Neural progenitor cell (in vitro differentiated cells): ENCODE data around the gene STARD10. TPM values are rescaled to one million over a fixed set of nuclear protein-coding genes. Genes with fewer than 3 reads are reported as not detected.

Experiments used
- DNase-seq: peaks from one replicate; pipeline ENCODE4 v3.0.0-alpha.2; 2016; ENCODE audit warnings: low spot score
- H2AFZ ChIP-seq: fragments of 200-600 bp; sonication (generic); replicated peaks from 2 replicates; pipeline ENCODE4 v1.6.1; 2016; ENCODE audit warnings: antibody characterized with exemption
- H3F3A ChIP-seq: fragments of 200-600 bp; sonication (generic); 2 replicates; pipeline ENCODE4 v1.6.1; 2016; ENCODE audit warnings: antibody characterized with exemption, low read depth
- H3K27ac ChIP-seq: fragments of 200-600 bp; sonication (generic); 2 replicates; pipeline ENCODE4 v1.5.1; 2016; ENCODE audit warnings: mild to moderate bottlenecking
- H3K27me3 ChIP-seq: fragments of 200-600 bp; sonication (generic); 2 replicates; pipeline ENCODE4 v1.6.1; 2016; ENCODE audit warnings: mild to moderate bottlenecking, moderate library complexity
- H3K36me3 ChIP-seq: fragments of 200-600 bp; sonication (generic); 2 replicates; pipeline ENCODE4 v1.5.1; 2016
- H3K4me1 ChIP-seq: fragments of 200-600 bp; sonication (generic); 2 replicates; pipeline ENCODE4 v1.6.1; 2016; ENCODE audit warnings: mixed run types
- H3K4me2 ChIP-seq: fragments of 200-600 bp; sonication (generic); 2 replicates; pipeline ENCODE4 v1.6.1; 2016
- H3K4me3 ChIP-seq: fragments of 200-600 bp; sonication (generic); 2 replicates; pipeline ENCODE4 v1.5.1; 2016
- H3K79me2 ChIP-seq: fragments of 200-600 bp; sonication (generic); 2 replicates; pipeline ENCODE4 v1.6.1; 2016; ENCODE audit warnings: low read depth
- H3K9ac ChIP-seq: fragments of 200-600 bp; sonication (generic); 2 replicates; pipeline ENCODE4 v1.6.1; 2016
- H3K9me3 ChIP-seq: fragments of 200-600 bp; sonication (generic); 2 replicates; pipeline ENCODE4 v1.5.1; 2016; ENCODE audit warnings: low read depth
- H4K20me1 ChIP-seq: fragments of 200-600 bp; sonication (generic); 2 replicates; pipeline ENCODE4 v1.6.1; 2016; ENCODE audit warnings: low read depth
- H3K27ac Mint-ChIP-seq: 3 replicates; pipeline ENCODE4 v1.8.0; 2021; ENCODE audit warnings: mixed read lengths
- H3K27me3 Mint-ChIP-seq: 2 replicates; pipeline ENCODE4 v1.8.0; 2022; ENCODE audit warnings: low read depth, mild to moderate bottlenecking, inconsistent platforms, moderate library complexity, mixed read lengths; ENCODE audit not compliant: insufficient read depth
- H3K36me3 Mint-ChIP-seq: 3 replicates; pipeline ENCODE4 v1.8.0; 2021; ENCODE audit warnings: mixed read lengths
- H3K4me1 Mint-ChIP-seq: 3 replicates; pipeline ENCODE4 v1.8.0; 2021; ENCODE audit warnings: mixed read lengths
- H3K4me3 Mint-ChIP-seq: 3 replicates; pipeline ENCODE4 v1.8.0; 2021; ENCODE audit warnings: mild to moderate bottlenecking, moderate library complexity, mixed read lengths
- H3K9me3 Mint-ChIP-seq: 3 replicates; pipeline ENCODE4 v1.8.0; 2020; ENCODE audit warnings: mixed read lengths
- CTCF ChIP-seq: fragments of 200-600 bp; sonication (generic); IDR thresholded peaks from 2 replicates; pipeline ENCODE4 v1.5.1; 2017; ENCODE audit warnings: antibody characterized with exemption, mild to moderate bottlenecking
- EZH2 ChIP-seq: fragments of 200-600 bp; sonication (generic); IDR thresholded peaks from 2 replicates; pipeline ENCODE4 v1.6.1; 2017; ENCODE audit warnings: antibody characterized with exemption, mild to moderate bottlenecking, moderate library complexity
- EZH2phosphoT487 ChIP-seq: fragments of 200-600 bp; sonication (generic); IDR thresholded peaks from 2 replicates; pipeline ENCODE4 v1.6.1; 2017; ENCODE audit warnings: antibody characterized with exemption
- total RNA-seq: library from RNA; depleted of rRNA; stranded (reverse); fragments of >200 nt; gene quantifications from 2 replicates; pipeline ENCODE4 v1.2.3, GENCODE V29; 2015; ENCODE audit warnings: low replicate concordance

Gene STARD10
- total RNA-seq, 1 donor from 2014 or later = 13.0 TPM

GRCh38 chr11:72823105-72823804, 29.4 kb upstream of the STARD10 start:
- peak overlapping the region; percentile 86 for H3K4me2 ChIP-seq
- H3K4me3 ChIP-seq = no peak overlapping the region
- H3K9me3 ChIP-seq = no peaks in the 10 kb centered on the region
- H4K20me1 ChIP-seq = no peaks in the 10 kb centered on the region
- Mint-ChIP-seq H3K4me3 (peak overlapping the region; percentile 63), H3K27me3 (peaks cover 9% of the 10 kb centered on the region), H3K4me1 (peaks cover 11% of the 10 kb centered on the region), H3K9me3 (no peaks in the 10 kb centered on the region), H3K27ac (no peak overlapping the region), H3K36me3 (peaks cover 3% of the 10 kb centered on the region)
- no peak overlapping the region for H2AFZ ChIP-seq
- peaks cover 3% of the 10 kb centered on the region for H3F3A ChIP-seq
- H3K9ac ChIP-seq = no peak overlapping the region
- no peak for DNase-seq
- TF ChIP-seq EZH2phosphoT487 = no peak
- TF ChIP-seq EZH2 = no peak
- TF ChIP-seq CTCF = no peak
- peaks cover 13% of the 10 kb centered on the region for H3K27me3 ChIP-seq
- H3K4me1 ChIP-seq = peaks cover 9% of the 10 kb centered on the region
- H3K79me2 ChIP-seq = no peaks in the 10 kb centered on the region
- no peak overlapping the region for H3K27ac ChIP-seq
- no peaks in the 10 kb centered on the region for H3K36me3 ChIP-seq

- TF ChIP-seq EZH2 = no peak
- peak; percentile 5 for TF ChIP-seq CTCF
- Mint-ChIP-seq H3K4me1 (peaks cover 11% of the 10 kb centered on the region), H3K27ac (no peak overlapping the region), H3K9me3 (no peaks in the 10 kb centered on the region), H3K4me3 (peak overlapping the region; percentile 64), H3K36me3 (peaks cover 3% of the 10 kb centered on the region), H3K27me3 (peaks cover 9% of the 10 kb centered on the region)
- Histone ChIP-seq H3K4me3 (peak overlapping the region; percentile 51), H3K79me2 (no peaks in the 10 kb centered on the region), H4K20me1 (no peaks in the 10 kb centered on the region), H3K4me1 (peaks cover 9% of the 10 kb centered on the region), H3K4me2 (peak overlapping the region; percentile 86), H3K36me3 (no peaks in the 10 kb centered on the region), H3K27ac (no peak overlapping the region), H3K9me3 (no peaks in the 10 kb centered on the region), H3K27me3 (peaks cover 13% of the 10 kb centered on the region), H2AFZ (peak overlapping the region; percentile 95), H3K9ac (no peak overlapping the region), H3F3A (peaks cover 3% of the 10 kb centered on the region)
- DNase-seq = peak; percentile 98
These were observed 28.3 kb upstream of the STARD10 start for GRCh38 chr11:72821920-72822799.

- Histone ChIP-seq H3K79me2 (no peaks in the 10 kb centered on the region), H3K36me3 (no peaks in the 10 kb centered on the region), H3K4me3 (peak overlapping the region; percentile 51), H3K27ac (no peak overlapping the region), H3K9me3 (no peaks in the 10 kb centered on the region), H3K4me1 (peaks cover 9% of the 10 kb centered on the region), H3K4me2 (peak overlapping the region; percentile 86), H4K20me1 (no peaks in the 10 kb centered on the region), H2AFZ (peak overlapping the region; percentile 95), H3F3A (peaks cover 3% of the 10 kb centered on the region), H3K9ac (no peak overlapping the region), H3K27me3 (peaks cover 13% of the 10 kb centered on the region)
- no peak for TF ChIP-seq CTCF
- TF ChIP-seq EZH2phosphoT487 = no peak
- no peak for TF ChIP-seq EZH2
- H3K9me3 Mint-ChIP-seq = no peaks in the 10 kb centered on the region
- H3K4me3 Mint-ChIP-seq = peak overlapping the region; percentile 72
- H3K36me3 Mint-ChIP-seq = peaks cover 3% of the 10 kb centered on the region
- peaks cover 11% of the 10 kb centered on the region for H3K4me1 Mint-ChIP-seq
- peaks cover 7% of the 10 kb centered on the region for H3K27me3 Mint-ChIP-seq
- no peak overlapping the region for H3K27ac Mint-ChIP-seq
- DNase-seq = no peak
These were observed 27.5 kb upstream of the STARD10 start for GRCh38 chr11:72821221-72821919.
